OCI-LY1 (cell line): ENCODE data around the gene SLC25A53.
"Not testable (repeated sequence)": the region's sequence is repeated elsewhere in the genome, so short reads cannot be mapped to it uniquely, and the experiment has no call there.

Experiments used
- CTCF ChIP-seq: fragments of 200-600 bp; sonication (generic), shearing (Covaris generic); IDR thresholded peaks from 2 replicates; pipeline ENCODE4 v1.5.1; 2017; ENCODE audit warnings: mild to moderate bottlenecking, antibody characterized with exemption, low read length, moderate library complexity, mixed read lengths
- EZH2 ChIP-seq: fragments of 200-600 bp; sonication (generic), shearing (Covaris generic); IDR thresholded peaks from 2 replicates; pipeline ENCODE4 v1.8.0; 2017; ENCODE audit warnings: borderline replicate concordance, mixed run types, mild to moderate bottlenecking, antibody characterized with exemption, low read length, moderate library complexity, mixed read lengths

GRCh38 chrX:104062636-104063035 is 94.2 kb downstream of the SLC25A53 start:
- TF ChIP-seq CTCF, EZH2: not testable (repeated sequence)
